Naive B cell (primary cell): ENCODE data around the gene ANXA6. TPM values are rescaled to one million over a fixed set of nuclear protein-coding genes. Genes with fewer than 3 reads are reported as not detected.

Experiments
- ATAC-seq, 2 donors: fragments of 150-1000 bp; cut with Tn5 transposase; 2 replicates each; pipeline ENCODE4 v1.10.0; 2021; ENCODE audit warnings: low read depth in 2 of 2, mild to moderate bottlenecking in 2 of 2, moderate library complexity in 2 of 2
- DNase-seq: peaks from one replicate; pipeline ENCODE4 v3.0.0; 2022
- H3K27ac Mint-ChIP-seq, 6 donors: one replicate each; pipeline ENCODE4 v1.8.0; 2020 to 2022; ENCODE audit warnings: mild to moderate bottlenecking in 6 of 6, mixed read lengths in 6 of 6, moderate library complexity in 5 of 6, inconsistent platforms in 2 of 6
- H3K27me3 Mint-ChIP-seq, 3 donors: one replicate each; pipeline ENCODE4 v1.8.0; 2021 to 2022; ENCODE audit warnings: mixed read lengths in 3 of 3, mild to moderate bottlenecking in 1 of 3
- H3K36me3 Mint-ChIP-seq, 2 donors: one replicate each; pipeline ENCODE4 v1.8.0; 2020 to 2022; ENCODE audit warnings: mixed read lengths in 2 of 2, inconsistent platforms in 1 of 2, mild to moderate bottlenecking in 1 of 2
- H3K4me1 Mint-ChIP-seq, 3 donors: one replicate each; pipeline ENCODE4 v1.8.0; 2020 to 2022; ENCODE audit warnings: mixed read lengths in 3 of 3, inconsistent platforms in 1 of 3, mild to moderate bottlenecking in 1 of 3, moderate library complexity in 1 of 3
- H3K4me3 Mint-ChIP-seq, 8 donors: one replicate each; pipeline ENCODE4 v1.8.0; 2020 to 2022; ENCODE audit warnings: mild to moderate bottlenecking in 8 of 8, mixed read lengths in 8 of 8, moderate library complexity in 8 of 8, inconsistent platforms in 2 of 8
- H3K9me3 Mint-ChIP-seq, 7 donors: one replicate each; pipeline ENCODE4 v1.8.0; 2020 to 2022; ENCODE audit warnings: mixed read lengths in 7 of 7, mild to moderate bottlenecking in 5 of 7, inconsistent platforms in 2 of 7, moderate library complexity in 1 of 7
- polyA plus RNA-seq, 6 donors: library from polyadenylated mRNA; unstranded; fragments of 300-500 nt; fragmentation: Illumina TruSeq; gene quantifications; one replicate each; pipeline ENCODE4 v1.2.3, GENCODE V29; 2021; ENCODE audit warnings: low read depth in 6 of 6

ANXA6 gene
- polyA plus RNA-seq, 6 donors from 2014 or later = 183 to 442 (median 326) TPM

GRCh38 chr5:151075698-151076331 lies 81.8 kb downstream of the ANXA6 start:
- H3K27ac Mint-ChIP-seq = peak overlapping the region in 5 of 6 donors; percentile 35 to 88 (median 59)
- H3K36me3 Mint-ChIP-seq = peaks cover 3 to 12% of the 10 kb centered on the region in 2 donors

GRCh38 chr5:151074557-151074956 lies 83.0 kb downstream of the ANXA6 start:
- peak overlapping the region in 1 of 8 donors; percentile 22 for H3K4me3 Mint-ChIP-seq
- peaks cover 67 to 93% (median 87%) of the 10 kb centered on the region in 3 donors for H3K4me1 Mint-ChIP-seq
- H3K9me3 Mint-ChIP-seq = peaks cover 0 to 2% (median 0%) of the 10 kb centered on the region in 7 donors
- DNase-seq (no peak), ATAC-seq (no peak)
- H3K36me3 Mint-ChIP-seq = peaks cover 3 to 12% of the 10 kb centered on the region in 2 donors
- peak overlapping the region in 2 of 6 donors; percentile 43 to 83 for H3K27ac Mint-ChIP-seq
- H3K27me3 Mint-ChIP-seq = no peaks in the 10 kb centered on the region

More at GRCh38 chr5:151075698-151076331, 81.8 kb downstream of the ANXA6 start:
- ATAC-seq = no peak
- no peak for DNase-seq
- H3K9me3 Mint-ChIP-seq = peaks cover 0 to 2% (median 0%) of the 10 kb centered on the region in 7 donors
- peaks cover 62 to 87% (median 81%) of the 10 kb centered on the region in 3 donors for H3K4me1 Mint-ChIP-seq
- no peaks in the 10 kb centered on the region for H3K27me3 Mint-ChIP-seq
- H3K4me3 Mint-ChIP-seq = peak overlapping the region in 4 of 8 donors; percentile 6 to 95 (median 66)

- H3K27ac Mint-ChIP-seq = peak overlapping the region in 1 of 6 donors; percentile 84
These were observed 84.3 kb downstream of the ANXA6 start for GRCh38 chr5:151073280-151073679.

GRCh38 chr5:151072630-151073025 lies 85.0 kb downstream of the ANXA6 start:
- DNase-seq (no peak), ATAC-seq (no peak)
- Mint-ChIP-seq H3K4me3 (peak overlapping the region in 2 of 8 donors; percentile 2 to 44), H3K4me1 (peaks cover 68 to 93% (median 87%) of the 10 kb centered on the region in 3 donors), H3K9me3 (peaks cover 0 to 2% (median 0%) of the 10 kb centered on the region in 7 donors), H3K36me3 (peaks cover 0 to 3% of the 10 kb centered on the region in 2 donors), H3K27ac (peak overlapping the region in 5 of 6 donors; percentile 14 to 84 (median 68)), H3K27me3 (no peaks in the 10 kb centered on the region)

More at GRCh38 chr5:151073280-151073679, 84.3 kb downstream of the ANXA6 start:
- Mint-ChIP-seq H3K36me3 (peaks cover 3 to 6% of the 10 kb centered on the region in 2 donors), H3K4me1 (peaks cover 68 to 93% (median 87%) of the 10 kb centered on the region in 3 donors), H3K4me3 (peak overlapping the region in 1 of 8 donors; percentile 20), H3K9me3 (peaks cover 0 to 2% (median 0%) of the 10 kb centered on the region in 7 donors), H3K27me3 (no peaks in the 10 kb centered on the region)
- no peak for ATAC-seq
- no peak for DNase-seq

GRCh38 chr5:151071848-151072629 lies 85.5 kb downstream of the ANXA6 start:
- no peak for ATAC-seq
- Mint-ChIP-seq H3K4me3 (peak overlapping the region in 3 of 8 donors; percentile 2 to 56 (median 24)), H3K9me3 (peaks cover 0 to 2% (median 0%) of the 10 kb centered on the region in 7 donors), H3K27me3 (no peaks in the 10 kb centered on the region), H3K4me1 (peaks cover 67 to 93% (median 87%) of the 10 kb centered on the region in 3 donors), H3K36me3 (peaks cover 0 to 3% of the 10 kb centered on the region in 2 donors), H3K27ac (peak overlapping the region in 5 of 6 donors; percentile 17 to 84 (median 48))
- no peak for DNase-seq

- ATAC-seq (no peak), DNase-seq (no peak)
- peaks cover 62 to 93% (median 87%) of the 10 kb centered on the region in 3 donors for H3K4me1 Mint-ChIP-seq
- H3K4me3 Mint-ChIP-seq = peak overlapping the region in 1 of 8 donors; percentile 62
- peaks cover 0 to 2% (median 0%) of the 10 kb centered on the region in 7 donors for H3K9me3 Mint-ChIP-seq
- H3K36me3 Mint-ChIP-seq = peaks cover 0 to 3% of the 10 kb centered on the region in 2 donors
- H3K27ac Mint-ChIP-seq = peak overlapping the region in 3 of 6 donors; percentile 32 to 84 (median 36)
- H3K27me3 Mint-ChIP-seq = no peaks in the 10 kb centered on the region
These were observed 86.6 kb downstream of the ANXA6 start for GRCh38 chr5:151071021-151071420.

GRCh38 chr5:151070449-151070848 lies 87.1 kb downstream of the ANXA6 start:
- Mint-ChIP-seq H3K27me3 (no peaks in the 10 kb centered on the region), H3K4me3 (peak overlapping the region in 3 of 8 donors; percentile 12 to 72 (median 26)), H3K36me3 (peaks cover 0 to 3% of the 10 kb centered on the region in 2 donors), H3K4me1 (peaks cover 64 to 93% (median 87%) of the 10 kb centered on the region in 3 donors), H3K9me3 (peaks cover 0 to 2% (median 0%) of the 10 kb centered on the region in 7 donors), H3K27ac (peak overlapping the region in 2 of 6 donors; percentile 21 to 82)
- ATAC-seq (no peak), DNase-seq (no peak)

GRCh38 chr5:151068433-151069197 lies 89.0 kb downstream of the ANXA6 start:
- no peak for DNase-seq
- ATAC-seq = peak; percentile 65 to 67
- Mint-ChIP-seq H3K27ac (peak overlapping the region; percentile 72 to 95 (median 78)), H3K27me3 (no peaks in the 10 kb centered on the region), H3K4me3 (peak overlapping the region in 7 of 8 donors; percentile 22 to 74 (median 49)), H3K4me1 (peaks cover 68 to 88% (median 82%) of the 10 kb centered on the region in 3 donors), H3K9me3 (no peaks in the 10 kb centered on the region), H3K36me3 (no peaks in the 10 kb centered on the region)

GRCh38 chr5:151067632-151068432 lies 89.7 kb downstream of the ANXA6 start:
- Mint-ChIP-seq H3K36me3 (no peaks in the 10 kb centered on the region), H3K27ac (peak overlapping the region in 5 of 6 donors; percentile 70 to 95 (median 75)), H3K9me3 (no peaks in the 10 kb centered on the region), H3K27me3 (no peaks in the 10 kb centered on the region), H3K4me1 (peaks cover 70 to 87% (median 86%) of the 10 kb centered on the region in 3 donors), H3K4me3 (peak overlapping the region in 6 of 8 donors; percentile 32 to 74 (median 49))
- no peak for DNase-seq
- peak; percentile 29 to 38 for ATAC-seq

- peak overlapping the region in 3 of 6 donors; percentile 60 to 83 (median 68) for H3K27ac Mint-ChIP-seq
- H3K27me3 Mint-ChIP-seq = no peaks in the 10 kb centered on the region
- peaks cover 62 to 78% (median 77%) of the 10 kb centered on the region in 3 donors for H3K4me1 Mint-ChIP-seq
- H3K4me3 Mint-ChIP-seq = peak overlapping the region in 1 of 8 donors; percentile 67
- ATAC-seq = no peak
- H3K36me3 Mint-ChIP-seq = peaks cover 0 to under 1% of the 10 kb centered on the region in 2 donors
- DNase-seq = no peak
- no peaks in the 10 kb centered on the region for H3K9me3 Mint-ChIP-seq
These were observed 90.7 kb downstream of the ANXA6 start for GRCh38 chr5:151066920-151067319.

- Mint-ChIP-seq H3K4me1 (peaks cover 59 to 76% (median 75%) of the 10 kb centered on the region in 3 donors), H3K4me3 (no peak overlapping the region), H3K9me3 (no peaks in the 10 kb centered on the region), H3K36me3 (peaks cover 0 to 8% of the 10 kb centered on the region in 2 donors), H3K27me3 (no peaks in the 10 kb centered on the region), H3K27ac (no peak overlapping the region)
- no peak for DNase-seq
- ATAC-seq = no peak
These were observed 92.0 kb downstream of the ANXA6 start for GRCh38 chr5:151065609-151066008.

- H3K36me3 Mint-ChIP-seq = peaks cover 0 to 8% of the 10 kb centered on the region in 2 donors
- peak overlapping the region in 1 of 6 donors; percentile 76 for H3K27ac Mint-ChIP-seq
- no peak overlapping the region for H3K4me3 Mint-ChIP-seq
These were observed 92.6 kb downstream of the ANXA6 start for GRCh38 chr5:151064916-151065499.

More at GRCh38 chr5:151064916-151065499, 92.6 kb downstream of the ANXA6 start:
- H3K4me1 Mint-ChIP-seq = peaks cover 58 to 76% (median 75%) of the 10 kb centered on the region in 3 donors
- no peak for ATAC-seq
- no peaks in the 10 kb centered on the region for H3K9me3 Mint-ChIP-seq
- no peak for DNase-seq
- H3K27me3 Mint-ChIP-seq = no peaks in the 10 kb centered on the region
